DND-41 (cell line): ENCODE data around the gene STAC.
A peak's percentile ranks its signal among the peaks of the same experiment; 100 is the strongest.

Source experiments
- CTCF ChIP-seq: IDR thresholded peaks from 2 replicates; pipeline ENCODE4 v1.5.1; 2012; ENCODE audit warnings: borderline replicate concordance, low read length, moderate library complexity, mild to moderate bottlenecking; ENCODE audit not compliant: poor library complexity, severe bottlenecking; ENCODE audit errors: extremely low read depth
- EZH2 ChIP-seq: IDR thresholded peaks from 3 replicates; pipeline ENCODE4 v1.6.1; 2012; ENCODE audit warnings: borderline replicate concordance, low read depth, mild to moderate bottlenecking, moderate library complexity, low read length, inconsistent platforms; ENCODE audit not compliant: severe bottlenecking

- TF ChIP-seq CTCF, result peak; percentile 51
- no peak for TF ChIP-seq EZH2
Observed at GRCh38 chr3:36540888-36541518, 160.7 kb downstream of the STAC start.
